GM04503 (cell line): ENCODE data around the gene ANKH.

ENCODE experiments used
- DNase-seq: peaks from one replicate; pipeline ENCODE4 v3.0.0-alpha.2; 2012; ENCODE audit warnings: low read depth

Gene ANKH

DNA sequence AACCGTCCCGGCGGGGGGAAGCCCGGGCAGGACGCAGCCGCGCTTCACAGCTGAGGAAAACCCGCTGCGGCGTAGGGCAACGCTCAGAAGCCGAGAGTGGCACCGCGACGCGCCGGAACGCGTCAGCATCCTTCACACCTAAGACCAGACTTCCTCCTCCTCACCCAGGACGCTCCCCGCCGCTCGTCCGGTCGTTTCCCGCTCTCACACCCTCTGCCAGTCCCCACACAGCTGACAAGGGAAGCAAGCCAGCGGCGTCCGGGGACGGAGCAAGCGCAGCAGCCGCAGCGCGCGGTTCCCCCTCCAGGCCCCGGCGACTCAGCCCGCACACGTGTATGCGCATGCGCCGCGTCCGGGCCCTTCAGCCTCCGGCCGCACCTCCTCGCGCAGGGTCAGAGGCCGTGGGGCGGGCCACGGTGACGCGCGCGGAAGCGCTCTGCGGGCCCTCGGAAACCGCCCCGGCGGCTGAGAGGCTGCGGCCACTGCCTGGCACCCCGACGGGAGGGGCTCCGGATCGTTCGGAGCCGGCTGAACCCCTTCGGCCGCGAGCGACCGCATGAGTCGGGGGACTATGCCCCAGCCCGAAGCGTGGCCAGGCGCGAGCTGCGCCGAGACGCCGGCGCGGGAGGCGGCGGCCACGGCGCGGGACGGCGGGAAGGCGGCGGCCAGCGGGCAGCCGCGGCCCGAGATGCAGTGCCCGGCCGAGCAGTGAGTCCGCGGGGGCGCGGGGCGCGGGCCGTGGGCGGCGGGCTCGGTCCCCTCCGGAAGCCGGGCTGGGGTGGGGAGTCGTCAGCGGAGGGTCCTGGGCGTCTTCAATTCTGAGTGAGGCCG, 207.1 kb downstream of the ANKH start, which contains the start of gene OTULIN:
OTULIN (plus strand) TSS at position 449 of the 831 bp plus-strand sequence; CDS start at position 557, 108 bp downstream.
- DNase-seq = no peak

DNA sequence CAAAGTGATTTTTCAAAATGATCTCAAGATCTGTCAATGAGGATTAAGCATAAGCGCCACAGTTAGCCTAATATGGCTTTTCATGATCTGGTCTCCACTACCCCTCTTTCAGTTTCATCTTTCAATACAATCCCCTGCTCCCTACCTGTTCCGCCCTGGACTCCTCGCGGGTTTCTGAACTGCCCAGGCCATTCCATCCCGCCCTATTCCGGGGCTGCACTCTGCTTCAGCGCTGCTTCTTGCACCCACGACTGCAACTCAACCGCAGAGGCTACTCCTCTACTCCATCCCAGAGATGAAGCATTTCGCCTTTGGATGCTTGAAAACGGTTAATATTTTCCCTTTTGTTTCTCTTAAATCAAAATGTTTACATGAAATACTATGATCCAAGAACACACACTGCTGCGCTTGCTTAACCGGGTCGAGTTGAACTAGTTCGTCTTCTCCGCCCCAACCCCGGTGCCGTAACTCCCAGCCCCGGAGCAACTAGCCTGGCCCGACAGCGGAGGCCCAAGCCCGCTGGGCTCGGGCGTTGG, 207.8 kb downstream of the ANKH start:
- DNase-seq = no peak

DNA sequence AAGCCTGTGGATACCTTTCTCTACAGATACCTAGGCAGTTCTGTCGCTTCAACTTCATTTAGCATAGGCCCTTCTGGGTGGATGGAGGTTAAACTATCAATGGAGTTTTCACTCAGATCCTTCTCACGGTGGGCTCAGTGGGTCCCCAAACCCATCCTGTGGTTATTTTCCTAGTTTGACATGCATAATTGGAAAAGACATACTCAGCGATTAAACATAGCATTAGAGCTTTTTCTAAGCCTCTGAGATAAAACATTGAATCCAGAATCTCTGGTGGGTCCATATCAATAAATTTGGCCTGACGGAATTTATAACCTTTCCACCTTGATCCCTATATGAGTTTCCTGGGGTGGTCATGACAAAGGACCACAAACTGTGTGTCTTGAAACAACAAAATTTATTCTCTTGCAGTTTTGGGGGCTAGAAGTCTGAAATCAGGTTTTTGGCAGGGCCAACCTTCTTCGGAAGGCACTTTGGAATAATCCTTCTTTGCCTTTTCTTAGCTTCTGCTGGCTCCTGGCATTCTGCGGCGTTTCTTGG, 208.8 kb downstream of the ANKH start:
- DNase-seq = no peak

DNA sequence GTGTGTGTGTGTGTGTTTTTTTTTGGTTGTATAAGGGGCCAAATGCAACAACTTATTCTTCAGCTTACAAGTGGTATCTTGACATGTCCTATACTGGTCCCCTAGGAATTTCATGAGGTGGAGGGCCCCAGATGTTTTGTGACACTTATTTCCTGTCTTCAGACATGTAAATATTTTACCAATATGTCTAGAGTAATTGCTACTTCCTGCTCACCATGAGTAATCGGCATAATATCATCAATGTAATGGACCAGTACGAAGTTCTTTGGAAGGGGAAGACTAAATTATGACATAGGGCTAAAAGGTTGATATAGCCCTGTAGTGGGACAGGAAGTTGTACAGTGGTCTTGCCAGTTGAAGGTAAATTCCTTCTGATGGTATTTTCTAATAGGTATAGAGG, 210.7 kb downstream of the ANKH start:
- no peak for DNase-seq

DNA sequence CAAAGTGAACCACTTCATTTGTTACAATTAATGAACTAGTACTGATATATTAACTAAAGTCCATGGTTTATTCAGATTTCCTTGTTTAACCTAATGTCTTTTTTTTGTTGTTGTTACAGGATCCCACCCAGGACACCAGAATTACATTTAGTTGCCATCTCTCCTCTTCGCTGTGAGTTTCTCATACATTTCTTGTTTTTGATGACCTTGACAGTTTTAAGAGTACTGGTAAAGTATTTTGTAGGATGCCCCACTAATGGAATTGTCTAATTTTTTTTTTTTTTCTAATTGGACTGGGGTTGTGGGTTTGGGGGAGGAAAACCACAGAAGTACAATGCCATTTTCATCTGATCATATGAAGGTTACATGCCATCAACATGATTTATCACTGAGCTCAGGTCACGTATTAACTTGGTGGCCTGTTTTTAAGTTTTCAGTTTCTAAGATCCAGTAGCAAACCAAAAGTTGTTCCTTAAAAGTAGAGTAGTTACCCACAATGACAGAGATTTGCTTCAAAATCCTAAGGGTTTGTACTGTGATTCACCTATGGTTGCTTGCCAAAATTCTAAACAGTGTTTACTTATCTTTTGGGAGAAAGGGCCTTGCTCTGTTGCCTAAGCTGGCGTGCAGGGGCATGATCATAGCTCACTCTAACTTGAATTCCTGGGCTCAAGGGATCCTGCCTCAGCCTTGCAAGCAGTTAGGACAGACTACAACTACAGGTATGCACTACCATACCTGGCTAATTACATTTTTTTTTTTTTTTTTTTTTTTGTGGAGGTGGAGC, 211.6 kb downstream of the ANKH start:
- peak; percentile 55 for DNase-seq

DNA sequence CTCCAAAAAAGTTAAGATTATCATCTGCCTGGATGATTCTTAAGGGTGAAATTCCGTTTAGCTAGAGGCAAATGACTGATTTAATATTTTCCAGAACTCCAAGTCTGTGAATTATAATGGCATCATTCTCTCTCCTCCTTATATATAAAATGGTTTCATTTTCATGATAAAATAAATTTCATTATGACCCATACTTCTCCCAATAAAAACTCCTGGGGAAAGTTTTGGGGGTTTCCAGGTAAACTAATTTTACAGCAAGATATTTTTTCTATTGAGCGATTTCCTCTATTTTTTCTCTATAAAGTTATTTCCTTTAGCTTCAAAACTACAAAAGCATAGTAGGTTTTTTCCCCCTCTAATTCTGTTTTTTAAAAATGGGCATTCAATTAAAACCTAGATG, 214.7 kb downstream of the ANKH start:
- no peak for DNase-seq

DNA sequence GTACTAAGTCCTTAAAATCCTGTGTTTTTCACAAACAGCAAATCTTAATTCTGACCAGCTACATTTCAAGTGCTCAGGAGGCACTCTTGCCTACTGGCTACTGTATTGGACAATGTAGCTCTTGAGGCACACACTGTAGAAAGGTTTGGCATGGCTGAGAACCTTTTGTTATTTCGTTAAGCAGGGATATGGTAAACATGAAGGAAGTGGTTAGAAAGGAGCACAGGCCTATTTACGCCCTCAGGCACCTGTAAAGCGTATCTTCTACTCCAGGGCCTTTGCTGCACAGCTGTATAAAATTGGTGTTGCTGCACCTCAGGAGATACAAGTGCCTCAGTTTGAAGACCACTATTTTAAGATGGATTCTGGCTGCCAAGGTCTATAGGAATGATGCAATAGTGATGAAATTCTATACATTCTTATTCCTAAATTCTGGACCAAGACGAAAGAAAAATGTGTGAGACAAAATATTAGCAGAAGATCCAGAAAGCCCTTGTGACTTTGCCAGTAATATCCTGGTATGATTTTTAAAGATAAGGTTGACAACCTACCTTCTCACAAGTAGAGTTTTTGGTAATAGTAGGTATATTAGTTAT, 216.3 kb downstream of the ANKH start:
- no peak for DNase-seq
